Neural crest cell (in vitro differentiated cells): ENCODE results near the gene MACROH2A1. TPM values are rescaled to one million over a fixed set of nuclear protein-coding genes. Genes with fewer than 3 reads are reported as not detected.

Experiments used
- DNase-seq: peaks from one replicate; pipeline ENCODE4 v3.0.0; 2021; ENCODE audit warnings: low read depth, mixed read lengths, low spot score
- H3K27ac Mint-ChIP-seq: one replicate; pipeline ENCODE4 v1.8.0; 2021; ENCODE audit warnings: mild to moderate bottlenecking, mixed read lengths; ENCODE audit not compliant: unreplicated experiment
- H3K27me3 Mint-ChIP-seq: 2 replicates; pipeline ENCODE4 v1.8.0; 2021; ENCODE audit warnings: low read depth, mild to moderate bottlenecking, mixed read lengths
- H3K36me3 Mint-ChIP-seq: 2 replicates; pipeline ENCODE4 v1.8.0; 2021; ENCODE audit warnings: low read depth, mild to moderate bottlenecking, mixed read lengths
- H3K4me1 Mint-ChIP-seq: 2 replicates; pipeline ENCODE4 v1.8.0; 2021; ENCODE audit warnings: mixed read lengths
- H3K4me3 Mint-ChIP-seq: one replicate; pipeline ENCODE4 v1.8.0; 2021; ENCODE audit warnings: mild to moderate bottlenecking, mixed read lengths
- H3K9me3 Mint-ChIP-seq: 2 replicates; pipeline ENCODE4 v1.8.0; 2021; ENCODE audit warnings: mixed read lengths
- total RNA-seq: library from RNA; stranded (reverse); gene quantifications from 2 replicates; pipeline ENCODE4 v1.2.1, GENCODE V29; 2021
- TF ChIP-seq, protein P1 (sequence below): fragments of 200-600 bp; sonication (generic); conservative IDR thresholded peaks from 2 replicates; pipeline ENCODE4 v1.5.0; 2021; ENCODE audit warnings: antibody characterized with exemption, mild to moderate bottlenecking

MACROH2A1 gene
- total RNA-seq, 1 donor from 2014 or later: 339 TPM

- DNase-seq: no peak
- no peaks in the 10 kb centered on the region for H3K27me3 Mint-ChIP-seq
- no peak overlapping the region for H3K4me3 Mint-ChIP-seq
- H3K9me3 Mint-ChIP-seq: no peaks in the 10 kb centered on the region
- no peak overlapping the region for H3K27ac Mint-ChIP-seq
- TF ChIP-seq, protein P1, sequence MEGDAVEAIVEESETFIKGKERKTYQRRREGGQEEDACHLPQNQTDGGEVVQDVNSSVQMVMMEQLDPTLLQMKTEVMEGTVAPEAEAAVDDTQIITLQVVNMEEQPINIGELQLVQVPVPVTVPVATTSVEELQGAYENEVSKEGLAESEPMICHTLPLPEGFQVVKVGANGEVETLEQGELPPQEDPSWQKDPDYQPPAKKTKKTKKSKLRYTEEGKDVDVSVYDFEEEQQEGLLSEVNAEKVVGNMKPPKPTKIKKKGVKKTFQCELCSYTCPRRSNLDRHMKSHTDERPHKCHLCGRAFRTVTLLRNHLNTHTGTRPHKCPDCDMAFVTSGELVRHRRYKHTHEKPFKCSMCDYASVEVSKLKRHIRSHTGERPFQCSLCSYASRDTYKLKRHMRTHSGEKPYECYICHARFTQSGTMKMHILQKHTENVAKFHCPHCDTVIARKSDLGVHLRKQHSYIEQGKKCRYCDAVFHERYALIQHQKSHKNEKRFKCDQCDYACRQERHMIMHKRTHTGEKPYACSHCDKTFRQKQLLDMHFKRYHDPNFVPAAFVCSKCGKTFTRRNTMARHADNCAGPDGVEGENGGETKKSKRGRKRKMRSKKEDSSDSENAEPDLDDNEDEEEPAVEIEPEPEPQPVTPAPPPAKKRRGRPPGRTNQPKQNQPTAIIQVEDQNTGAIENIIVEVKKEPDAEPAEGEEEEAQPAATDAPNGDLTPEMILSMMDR: no peak
- H3K4me1 Mint-ChIP-seq: peaks cover 17% of the 10 kb centered on the region
- H3K36me3 Mint-ChIP-seq: no peaks in the 10 kb centered on the region
These were observed 91.7 kb downstream of the MACROH2A1 start for GRCh38 chr5:135307143-135307903.

- TF ChIP-seq, protein P1: no peak
- no peak overlapping the region for H3K27ac Mint-ChIP-seq
- DNase-seq: no peak
- peaks cover 17% of the 10 kb centered on the region for H3K4me1 Mint-ChIP-seq
- no peaks in the 10 kb centered on the region for H3K27me3 Mint-ChIP-seq
- H3K4me3 Mint-ChIP-seq: no peak overlapping the region
- no peaks in the 10 kb centered on the region for H3K36me3 Mint-ChIP-seq
- no peaks in the 10 kb centered on the region for H3K9me3 Mint-ChIP-seq
These were observed 92.5 kb downstream of the MACROH2A1 start for GRCh38 chr5:135306557-135306956.

GRCh38 chr5:135304352-135305221 is 94.4 kb downstream of the MACROH2A1 start:
- Mint-ChIP-seq H3K4me1 (peaks cover 17% of the 10 kb centered on the region), H3K9me3 (no peaks in the 10 kb centered on the region), H3K27me3 (peaks cover 7% of the 10 kb centered on the region), H3K36me3 (no peaks in the 10 kb centered on the region), H3K27ac (peak overlapping the region; percentile 6), H3K4me3 (no peak overlapping the region)
- no peak for DNase-seq
- TF ChIP-seq, protein P1: no peak

- TF ChIP-seq, protein P1: no peak
- no peak for DNase-seq
- H3K9me3 Mint-ChIP-seq: no peaks in the 10 kb centered on the region
- H3K36me3 Mint-ChIP-seq: no peaks in the 10 kb centered on the region
- H3K4me3 Mint-ChIP-seq: no peak overlapping the region
- no peak overlapping the region for H3K27ac Mint-ChIP-seq
- peaks cover 7% of the 10 kb centered on the region for H3K27me3 Mint-ChIP-seq
- peaks cover 14% of the 10 kb centered on the region for H3K4me1 Mint-ChIP-seq
These were observed 95.4 kb downstream of the MACROH2A1 start for GRCh38 chr5:135303582-135304173.

DNA sequence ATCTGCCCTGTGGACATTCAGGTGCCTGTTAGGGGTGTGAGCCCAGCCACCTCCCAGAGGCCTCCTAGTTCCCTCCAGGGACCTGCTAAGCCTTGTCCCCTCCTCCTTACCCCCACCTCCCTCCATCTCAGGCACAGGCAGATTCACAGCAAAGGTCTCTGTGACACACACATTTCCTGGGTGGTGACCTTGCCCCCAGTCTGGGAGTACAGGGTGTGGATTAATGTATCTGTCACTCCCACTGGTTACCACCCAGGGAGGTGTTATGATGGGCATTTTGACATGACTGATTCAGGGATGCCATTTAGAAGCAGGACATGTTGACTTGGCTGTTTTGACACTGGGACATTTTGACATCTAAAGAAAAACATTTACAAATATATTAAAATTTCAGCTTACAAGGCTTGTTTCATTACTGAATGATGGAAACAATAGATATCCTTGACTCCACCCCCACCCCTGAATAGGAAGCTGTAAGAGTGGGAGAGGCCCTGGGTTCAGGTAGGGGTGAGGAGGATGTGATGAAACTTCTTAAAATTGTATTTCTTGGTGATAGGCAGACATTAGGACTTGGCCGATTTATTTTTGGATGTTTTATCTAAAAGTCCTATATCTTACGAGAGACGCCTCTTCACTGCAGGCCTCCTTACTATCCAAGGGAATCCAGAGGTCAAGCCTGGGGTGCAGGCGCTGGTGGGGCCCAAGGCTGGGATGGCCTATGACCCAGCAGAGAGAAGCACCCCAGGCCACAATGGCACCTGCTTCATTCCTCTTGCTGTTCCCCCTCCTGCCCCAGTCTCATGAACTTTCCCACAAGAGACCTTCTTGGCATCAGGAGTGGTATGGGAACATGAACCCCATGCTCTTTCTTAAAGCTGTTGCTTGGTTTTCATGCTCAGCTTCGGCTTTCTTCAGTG is 101.9 kb downstream of the MACROH2A1 start:
- H3K4me1 Mint-ChIP-seq: no peaks in the 10 kb centered on the region
- H3K4me3 Mint-ChIP-seq: no peak overlapping the region
- no peak overlapping the region for H3K27ac Mint-ChIP-seq
- H3K27me3 Mint-ChIP-seq: peaks cover 17% of the 10 kb centered on the region
- no peaks in the 10 kb centered on the region for H3K9me3 Mint-ChIP-seq
- no peaks in the 10 kb centered on the region for H3K36me3 Mint-ChIP-seq
- TF ChIP-seq, protein P1: no peak
- no peak for DNase-seq
